ENCODE data around the gene ARIH1. TPM values are rescaled to one million over a fixed set of nuclear protein-coding genes. Genes with fewer than 3 reads are reported as not detected.

The ARIH1 gene
- polyA plus RNA-seq, 10 donors, result 120 to 160 (median 134) TPM

DNA sequence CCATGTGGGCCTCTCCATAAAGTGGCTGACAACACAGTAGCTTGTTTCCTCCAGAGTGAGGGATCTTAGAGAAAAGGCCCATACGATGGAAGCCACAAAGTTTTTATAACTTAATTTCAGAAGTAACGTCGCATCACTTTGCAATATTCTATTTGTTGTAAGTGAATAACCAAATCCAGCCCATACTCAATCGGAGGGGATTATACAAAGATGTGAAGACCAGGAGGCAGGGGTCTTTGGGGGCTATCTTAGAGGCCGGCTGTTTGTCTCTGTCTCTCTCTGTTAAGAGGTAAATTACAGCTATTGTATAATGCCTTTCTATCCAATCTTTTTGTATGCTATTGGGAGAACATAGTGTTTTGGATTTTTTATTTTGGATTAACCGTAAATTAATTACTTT, 9.1 kb downstream of the ARIH1 start:
- no peak for DNase-seq

DNA sequence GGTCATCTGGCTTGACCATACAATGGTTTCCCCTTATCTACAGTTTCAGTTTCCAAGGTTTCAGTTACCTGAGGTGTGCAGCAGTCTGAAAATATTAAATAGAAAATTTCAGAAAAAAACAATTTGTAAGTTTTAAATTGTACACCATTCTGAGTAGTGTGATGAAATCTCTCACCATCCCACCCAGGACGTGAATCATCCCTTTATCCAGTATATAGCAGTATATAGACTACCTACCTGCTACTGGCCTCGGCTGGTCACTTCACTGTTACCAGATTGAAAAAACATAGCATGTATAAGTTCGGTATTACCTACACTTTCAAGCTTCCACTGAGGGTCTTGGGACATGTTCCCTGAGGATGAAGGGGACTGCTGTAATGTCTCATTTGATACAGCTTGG, 12.0 kb downstream of the ARIH1 start:
- no peak for DNase-seq

DNA sequence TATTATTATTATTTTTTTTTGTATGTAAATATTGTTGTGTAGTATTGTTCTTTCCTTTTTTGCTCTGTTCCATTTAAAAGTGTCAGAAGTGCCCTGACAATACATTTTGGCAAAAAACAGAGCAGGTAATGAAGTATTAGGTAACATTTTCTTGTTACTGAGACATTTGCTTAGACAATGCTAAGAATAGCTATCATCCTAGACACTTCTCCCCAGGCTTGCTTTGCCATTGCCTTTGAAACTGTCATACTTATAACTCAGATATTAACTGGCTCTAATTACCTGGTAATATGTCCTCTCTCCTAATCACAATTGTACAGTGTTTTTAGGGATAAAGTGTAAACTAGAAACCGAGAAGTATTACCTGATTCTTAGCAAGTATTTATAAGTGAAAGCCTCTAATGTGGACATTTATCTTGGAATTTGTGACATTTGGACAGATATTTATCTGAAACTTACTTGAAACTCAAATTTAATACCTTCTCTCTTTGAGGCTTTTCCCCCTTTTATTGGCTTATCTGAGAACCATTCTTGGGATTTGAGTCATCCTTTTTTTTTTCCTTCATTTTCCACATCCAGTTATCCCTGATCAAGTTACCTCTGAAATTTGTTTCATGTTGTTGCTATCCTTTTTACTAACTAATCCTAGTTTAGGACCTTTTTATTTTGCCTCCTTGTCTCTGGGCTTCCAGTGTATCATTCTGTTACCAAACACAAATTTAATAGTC, 13.1 kb downstream of the ARIH1 start:
- DNase-seq, result no peak

DNA sequence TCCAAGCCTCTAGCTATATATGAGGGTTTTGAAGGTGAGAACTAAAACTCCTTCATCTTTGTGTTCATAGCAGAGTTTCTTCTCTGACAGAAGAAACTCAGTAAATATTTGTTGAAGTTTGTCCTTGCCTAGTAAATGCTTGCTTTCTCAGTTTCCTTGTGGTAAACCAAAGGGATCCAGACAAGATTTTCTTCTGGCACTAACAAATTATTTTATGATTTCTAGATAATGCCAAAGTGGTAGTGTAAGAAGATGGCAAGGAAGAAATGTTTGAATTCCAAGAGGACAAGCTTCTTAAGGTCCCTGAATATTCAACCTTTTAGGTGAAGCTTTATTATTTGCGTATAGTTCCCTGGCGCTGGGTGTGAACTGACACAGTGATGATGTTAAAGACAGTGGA, 14.4 kb downstream of the ARIH1 start:
- no peak for DNase-seq

DNA sequence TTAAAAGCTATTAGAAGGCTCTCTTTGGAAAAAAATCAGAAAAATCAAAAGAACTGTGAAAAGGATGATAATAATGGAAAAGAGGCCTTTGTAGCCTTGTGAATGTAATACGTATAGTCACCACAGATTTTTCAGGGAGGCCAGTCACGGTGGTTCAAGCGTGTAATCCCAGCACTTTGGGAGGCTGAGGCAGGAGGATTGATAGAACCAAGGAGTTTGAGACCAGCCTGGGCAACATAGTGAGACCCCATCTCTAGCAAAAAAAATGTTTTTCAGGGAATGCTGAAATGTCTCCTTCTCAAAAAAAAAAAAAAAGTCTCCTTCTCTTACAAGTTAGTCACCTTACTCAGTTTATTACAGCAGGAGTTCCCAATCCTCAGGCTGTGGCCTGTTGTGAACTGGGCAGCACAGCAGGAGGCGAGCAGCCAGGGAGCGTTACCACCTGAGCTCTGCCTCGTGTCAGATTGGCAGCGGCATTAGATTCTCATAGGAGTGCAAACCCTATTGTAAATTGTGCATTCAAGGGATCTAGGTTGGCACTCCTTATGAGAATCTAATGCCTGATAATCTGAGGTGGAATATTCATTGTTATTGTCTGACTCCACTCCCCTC, 15.9 kb downstream of the ARIH1 start:
- DNase-seq, result no peak

DNA sequence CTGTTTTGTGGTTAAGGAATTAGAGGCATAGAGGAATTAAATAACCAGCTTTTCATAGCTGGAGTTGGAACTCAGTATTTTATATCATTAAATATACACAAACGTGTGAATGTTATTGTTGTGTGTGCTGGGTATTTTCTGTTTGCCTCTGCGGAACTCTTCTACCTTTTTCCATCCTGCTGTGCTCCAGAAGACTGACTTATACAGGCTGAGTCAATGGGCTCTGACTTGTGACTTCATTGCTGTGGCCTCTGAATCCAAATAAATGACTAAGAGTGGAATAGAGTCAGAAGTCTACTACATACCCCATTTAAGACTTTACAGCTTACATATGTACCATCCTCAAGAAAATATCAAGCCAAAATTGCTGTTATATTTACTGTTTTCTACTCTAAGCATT, 17.6 kb downstream of the ARIH1 start:
- peak in 1 of 3 donors; percentile 41 for DNase-seq

DNA sequence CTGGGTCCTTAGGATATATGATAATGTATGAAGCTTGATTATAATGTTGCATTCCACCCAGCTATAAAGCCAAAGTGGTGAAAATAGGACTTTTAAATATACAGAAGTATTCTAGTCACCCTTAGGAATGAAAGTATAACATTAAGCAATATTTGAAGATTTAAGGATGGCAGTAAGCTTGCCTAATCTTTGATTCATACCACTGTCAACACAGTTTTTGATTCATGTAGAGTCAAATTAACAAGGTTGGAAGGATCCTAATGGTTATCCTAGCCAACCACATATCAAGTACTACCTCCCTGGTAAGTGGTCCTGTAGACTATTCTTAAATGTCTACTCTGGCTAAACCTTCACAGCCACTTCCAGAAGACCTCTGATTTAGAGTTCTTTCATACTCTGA, 18.6 kb downstream of the ARIH1 start:
- DNase-seq, result no peak

DNA sequence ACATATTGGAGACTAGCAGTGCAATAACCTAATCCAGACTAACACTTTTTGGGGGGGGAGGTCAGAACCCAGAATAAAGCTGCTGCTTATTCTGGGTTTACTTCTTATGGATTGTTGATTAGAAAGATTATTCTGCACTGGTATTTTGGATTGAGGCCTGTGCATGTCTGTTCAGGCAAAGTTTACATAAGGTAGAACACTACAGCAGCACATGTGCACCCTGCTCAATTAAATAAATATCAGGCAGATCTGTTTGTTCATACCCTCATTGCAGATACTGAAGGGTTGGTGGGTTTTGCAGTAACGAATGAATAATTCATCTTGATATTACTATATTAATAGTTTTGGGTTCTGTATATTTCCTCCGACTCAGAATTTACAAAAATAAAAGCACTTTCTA, 19.1 kb downstream of the ARIH1 start:
- DNase-seq, result no peak

DNA sequence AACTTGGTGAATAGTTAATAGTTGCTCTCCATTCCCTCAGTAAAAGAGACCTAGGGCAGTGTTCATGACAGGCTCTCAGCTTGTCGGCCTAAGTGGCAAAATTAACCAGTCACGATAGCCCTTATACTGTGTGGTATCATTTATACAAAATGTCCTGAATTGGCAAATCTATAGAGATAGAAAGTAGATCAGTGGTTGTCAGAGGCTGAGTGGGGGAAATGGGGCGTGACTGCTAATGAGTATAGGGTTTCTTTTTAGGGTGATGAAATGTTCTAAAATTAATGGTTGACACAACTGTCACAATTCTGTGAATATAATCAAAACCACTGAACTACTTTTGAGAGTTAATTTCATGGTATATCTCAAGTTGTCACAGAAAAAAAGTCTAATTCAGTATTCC, 20.9 kb downstream of the ARIH1 start:
- DNase-seq, result no peak

DNA sequence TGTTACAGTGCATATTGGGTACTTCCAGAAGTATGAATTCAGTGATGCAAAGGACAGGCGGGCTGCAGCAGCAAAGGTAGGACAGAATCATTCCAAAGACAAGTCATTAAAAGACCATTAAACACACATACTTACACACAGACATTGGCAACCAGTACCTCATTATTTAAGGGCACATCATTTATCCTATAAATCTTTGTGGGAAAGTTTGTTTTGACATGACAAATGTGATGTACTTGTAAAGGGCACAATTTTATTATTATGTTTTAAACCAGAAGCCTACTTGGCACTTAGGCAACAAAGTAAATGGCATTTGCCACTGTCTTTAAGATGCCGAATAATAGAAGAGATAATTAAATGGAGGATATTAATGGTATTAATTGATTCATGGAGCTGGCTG, 22.7 kb downstream of the ARIH1 start:
- DNase-seq, result no peak

DNA sequence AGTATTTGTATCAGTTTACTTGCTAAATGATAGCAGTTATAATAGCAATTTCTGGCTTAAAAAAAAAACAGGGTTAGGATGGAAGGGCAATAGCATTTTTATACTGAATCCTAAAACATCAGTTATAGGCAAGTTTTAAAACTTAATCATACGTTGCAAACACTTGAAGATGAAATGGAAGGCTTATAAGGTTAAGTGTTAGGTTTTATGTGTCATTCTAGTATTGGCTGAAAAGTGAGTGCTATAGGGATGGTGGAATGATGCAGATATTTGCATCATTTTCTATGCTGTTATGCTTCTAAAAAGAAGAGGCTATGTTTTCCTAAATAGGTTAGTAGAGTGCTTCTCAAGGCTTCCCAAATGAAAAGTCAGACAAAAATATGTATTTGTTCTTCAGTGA, 23.3 kb downstream of the ARIH1 start:
- no peak for DNase-seq

DNA sequence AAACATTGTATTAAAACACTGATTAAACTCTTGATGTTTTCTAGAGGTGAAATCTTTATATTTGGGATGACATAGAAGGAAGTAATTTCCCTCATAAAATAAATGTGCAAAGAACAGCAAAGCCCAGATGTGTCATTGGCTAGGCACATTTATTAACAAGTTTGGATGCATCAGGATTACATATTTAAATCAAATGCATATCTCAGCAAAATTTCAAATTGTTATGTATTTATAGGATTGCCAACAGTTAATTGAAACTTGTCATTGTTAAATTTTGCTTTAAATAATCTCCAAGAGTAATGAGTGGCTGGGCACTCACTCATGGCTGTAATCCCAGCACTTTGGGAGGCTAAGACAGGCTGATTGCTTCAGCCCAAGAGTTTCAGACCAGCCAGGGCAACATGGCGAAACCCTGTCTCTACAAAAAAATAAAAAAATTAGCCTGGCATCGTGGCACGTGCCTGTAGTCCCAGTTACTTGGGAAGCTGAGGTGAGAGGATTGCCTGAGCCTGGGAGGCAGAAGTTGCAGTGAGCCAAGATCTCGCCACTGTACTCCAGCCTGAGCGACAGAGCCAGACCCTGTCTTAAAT, 28.2 kb downstream of the ARIH1 start:
- DNase-seq, result no peak

DNA sequence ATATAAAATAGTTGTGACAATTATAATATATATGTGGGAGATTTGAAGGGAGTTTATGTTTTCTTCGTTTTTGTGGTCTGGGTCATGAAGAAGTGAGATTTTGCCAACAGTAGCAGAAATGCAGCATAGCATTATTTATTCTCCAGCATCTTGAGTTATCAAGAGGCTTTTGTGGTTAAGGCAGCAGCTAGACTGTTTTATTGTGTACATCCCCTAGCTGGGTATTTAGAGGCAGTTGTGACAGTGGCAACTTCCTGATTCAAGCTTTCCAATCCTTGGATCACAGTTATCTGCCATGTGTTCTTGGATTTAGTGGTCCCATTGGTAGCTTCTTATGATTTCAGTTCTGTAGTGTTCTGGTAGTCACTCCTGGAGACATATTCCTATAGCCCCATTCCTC, 29.0 kb downstream of the ARIH1 start:
- DNase-seq, result no peak

DNA sequence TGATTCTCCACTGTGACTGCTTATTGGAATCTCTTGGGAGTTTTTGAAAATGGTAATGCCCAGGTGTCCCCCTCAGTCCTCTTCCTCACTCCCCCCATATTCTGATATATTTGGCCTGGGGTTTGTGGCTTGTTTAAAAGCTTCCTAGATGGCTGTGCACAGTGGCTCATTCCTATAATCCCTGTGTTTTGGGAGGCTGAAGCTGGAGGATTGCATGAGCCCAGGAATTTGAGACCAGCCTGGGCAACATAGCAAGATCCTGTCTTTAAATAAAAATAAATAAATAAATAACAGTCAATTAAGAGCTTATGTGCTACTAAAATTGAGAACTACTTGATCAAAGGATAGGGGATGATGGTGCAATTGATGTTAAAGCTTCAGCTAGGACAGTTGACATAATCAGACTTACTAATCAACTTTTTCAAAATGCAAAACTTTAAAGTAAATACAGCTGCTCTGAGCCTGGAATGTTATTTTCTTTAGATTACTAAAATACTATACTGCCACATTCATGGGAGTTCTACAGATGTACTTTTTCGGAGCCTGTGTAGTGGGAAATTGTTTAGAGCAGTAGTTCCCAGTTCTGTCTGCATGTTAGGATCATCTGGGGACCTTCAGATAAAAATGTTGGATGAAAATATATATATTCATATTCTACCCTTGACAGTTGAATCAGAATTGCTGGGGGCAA, 33.4 kb downstream of the ARIH1 start:
- no peak for DNase-seq

DNA sequence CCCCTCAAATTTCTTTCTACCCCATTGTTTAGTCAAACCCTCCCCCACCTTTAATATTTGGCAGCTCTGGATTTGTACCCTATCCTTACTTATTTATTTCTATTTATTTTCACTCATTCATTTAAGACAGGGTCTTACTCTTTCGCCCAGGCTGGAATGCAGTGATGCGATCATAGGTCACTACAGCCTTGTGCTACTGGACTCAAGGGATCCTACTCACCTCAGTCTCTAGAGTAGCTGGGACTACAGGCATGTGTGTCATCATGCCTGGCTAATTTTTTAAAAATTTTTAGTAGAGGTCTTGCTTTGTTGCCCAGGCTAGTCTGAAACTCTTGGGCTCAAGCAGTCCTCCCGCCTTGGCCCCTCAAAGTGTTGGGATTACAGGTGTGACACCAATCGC, 35.4 kb downstream of the ARIH1 start:
- DNase-seq, result no peak

DNA sequence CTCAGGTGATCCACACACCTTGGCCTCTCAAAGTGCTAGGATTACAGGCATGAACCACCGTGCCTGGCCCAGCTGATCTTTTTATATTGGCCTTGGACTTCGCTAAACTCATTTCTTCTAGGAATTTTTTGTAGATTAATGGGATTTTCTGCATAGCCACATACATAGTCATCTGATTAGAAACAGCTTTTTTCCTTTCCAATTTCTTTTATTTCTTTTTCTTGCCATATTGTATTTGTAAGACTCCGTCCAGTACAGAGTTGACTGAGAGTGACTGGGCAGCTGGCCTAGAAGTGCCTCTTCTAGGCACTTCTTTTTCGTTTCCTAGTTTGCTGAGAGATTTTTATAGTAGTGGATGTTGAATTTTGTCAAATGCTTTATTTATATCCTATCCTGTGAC, 37.4 kb downstream of the ARIH1 start:
- no peak for DNase-seq

DNA sequence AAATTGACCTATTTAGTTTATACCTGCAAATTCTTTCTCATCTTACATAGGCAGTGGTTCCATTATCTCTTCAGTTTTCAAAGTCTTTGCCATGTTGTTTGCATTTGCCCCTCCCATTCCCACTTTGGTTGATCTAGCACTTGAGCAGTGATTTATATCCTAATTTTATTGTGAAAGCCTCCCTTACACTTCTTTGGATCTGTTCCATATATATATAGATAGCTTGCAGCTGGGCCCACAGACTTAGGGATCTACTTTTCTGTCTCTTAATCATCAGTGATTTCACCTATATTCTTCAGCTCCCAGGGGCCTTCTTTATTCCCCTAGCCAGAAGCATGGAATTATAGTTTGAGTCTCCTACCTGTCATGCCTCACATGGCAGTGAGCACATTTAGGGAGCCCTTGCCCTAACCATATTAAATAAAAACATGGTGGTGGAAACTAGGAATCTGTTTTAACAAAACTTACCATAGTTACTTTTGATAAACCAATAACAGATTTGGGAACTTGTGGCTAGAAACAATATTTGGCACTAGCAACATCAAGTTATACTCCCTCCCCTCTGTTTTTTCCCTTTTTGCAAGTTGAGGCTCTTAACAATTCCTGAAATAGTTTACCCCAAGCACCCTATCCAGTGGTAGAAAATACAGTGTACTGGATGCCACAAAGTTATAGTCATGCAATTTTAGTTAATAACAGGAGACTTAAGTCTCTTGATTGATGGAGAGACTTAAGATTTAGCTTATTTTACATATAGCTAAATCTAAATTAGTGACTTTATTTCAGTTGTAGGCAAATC, 41.7 kb downstream of the ARIH1 start:
- no peak for DNase-seq

DNA sequence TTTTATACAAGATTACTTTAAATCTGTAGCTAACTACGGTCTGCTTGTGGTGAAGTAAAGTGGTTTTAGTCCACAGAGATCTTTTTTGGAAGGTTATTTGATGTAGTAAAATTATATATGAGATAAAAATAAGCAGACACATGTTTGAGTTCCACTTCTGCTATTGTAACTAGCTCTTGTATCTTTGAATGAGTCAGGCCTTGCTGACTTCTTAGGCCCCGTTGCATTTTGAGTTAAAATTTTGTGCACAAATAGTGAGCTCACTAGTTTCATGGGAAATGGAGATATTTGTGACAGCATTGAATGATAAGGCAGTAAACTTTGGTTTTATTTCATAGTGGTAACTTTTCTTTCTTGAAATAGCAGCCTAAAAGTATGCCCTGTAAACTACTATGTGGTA, 42.6 kb downstream of the ARIH1 start:
- DNase-seq, result no peak

DNA sequence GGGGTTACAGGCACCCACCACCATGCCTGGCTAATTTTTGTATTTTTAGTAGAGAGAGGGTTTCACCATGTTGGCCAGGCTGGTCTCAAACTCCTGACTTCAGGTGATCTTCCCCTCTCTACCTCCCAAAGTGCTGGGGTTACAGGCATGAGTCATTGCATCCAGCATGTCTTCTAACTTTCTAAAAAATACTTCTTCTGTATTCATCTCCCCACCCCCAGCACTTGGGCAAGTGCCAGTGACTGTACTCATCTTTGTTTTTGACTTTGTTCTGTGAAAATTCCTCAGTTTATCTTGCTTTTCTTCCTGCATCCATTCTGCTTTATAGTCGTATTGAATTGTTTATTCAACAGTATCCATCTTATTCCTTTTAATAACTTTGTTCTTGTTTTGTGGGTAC, 47.6 kb downstream of the ARIH1 start:
- DNase-seq, result peak in 1 of 3 donors; percentile 8

DNA sequence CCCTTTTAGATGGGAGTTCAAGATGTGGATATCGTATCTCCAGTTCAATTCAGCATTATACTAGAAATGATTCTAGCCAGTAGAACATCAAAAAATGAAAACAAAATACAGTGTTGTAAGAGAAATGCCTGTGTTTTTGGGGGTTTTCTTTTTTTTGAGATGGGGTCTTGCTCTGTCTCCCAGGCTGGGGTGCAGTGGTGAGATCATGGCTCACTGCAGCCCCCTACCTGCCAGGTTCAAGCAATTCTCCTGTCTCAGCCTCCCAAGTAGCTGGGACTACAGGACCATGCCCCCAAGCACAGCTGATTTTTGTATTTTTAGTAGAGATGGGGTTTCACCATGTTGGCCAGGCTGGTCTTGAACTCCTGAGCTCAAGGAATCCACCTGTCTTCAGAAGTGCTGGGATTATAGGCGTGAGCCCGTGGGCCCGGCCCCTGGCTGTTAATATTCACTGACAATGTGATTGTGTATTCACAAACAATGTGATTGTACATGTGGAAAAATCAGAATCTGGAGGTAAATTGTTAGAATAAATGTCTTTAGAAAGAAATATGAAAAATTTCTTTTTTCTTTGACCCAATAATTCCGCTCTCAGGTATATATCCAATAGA, 59.0 kb downstream of the ARIH1 start:
- no peak for DNase-seq

DNA sequence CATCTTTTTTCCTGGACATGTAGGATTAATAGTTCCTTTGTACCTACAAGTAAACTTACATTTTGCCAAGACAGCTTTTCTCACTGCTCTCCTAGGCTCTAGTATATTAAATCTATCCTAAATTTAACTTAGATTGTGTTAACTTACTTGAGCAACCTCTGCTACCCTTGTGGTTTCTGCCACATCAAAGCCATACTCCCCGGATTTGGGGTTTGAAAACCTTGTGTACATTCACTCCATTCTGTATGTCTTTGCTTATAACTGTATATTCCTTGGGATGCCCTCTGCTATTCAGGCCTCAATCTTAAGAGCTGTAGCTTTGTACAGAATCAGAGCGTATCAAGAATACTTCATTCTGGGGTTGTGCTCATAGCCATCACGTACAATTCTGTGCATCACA, 60.4 kb downstream of the ARIH1 start:
- no peak for DNase-seq

DNA sequence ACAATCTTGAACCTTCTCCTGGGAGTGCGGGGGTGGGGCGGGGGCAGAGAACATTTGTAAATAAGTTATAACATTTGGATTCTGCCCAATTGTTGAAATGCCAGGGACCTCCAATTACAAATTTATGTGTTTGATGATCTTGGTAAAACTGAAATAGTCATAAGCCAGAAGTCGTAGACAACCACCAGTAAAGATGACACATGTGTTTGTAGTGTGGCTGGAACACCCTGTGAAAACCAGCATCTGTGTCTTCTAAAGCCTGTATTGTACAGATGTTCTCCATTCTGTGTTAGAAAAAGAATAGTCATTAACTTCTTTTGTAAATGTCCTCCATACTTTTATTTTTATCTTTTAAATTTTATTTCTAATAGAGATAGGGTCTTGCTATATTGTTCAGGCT, 61.8 kb downstream of the ARIH1 start:
- DNase-seq, result peak in 1 of 3 donors; percentile 3
